RWPE2 (cell line): ENCODE results near the gene TRIM32.
A peak's percentile ranks its signal among the peaks of the same experiment; 100 is the strongest.

Source experiments
- ATAC-seq: fragments of 200-7000 bp; cut with Tn5 transposase; 3 replicates; pipeline ENCODE4 v1.9.1; 2021; ENCODE audit warnings: low read depth
- DNase-seq: peaks from one replicate; pipeline ENCODE4 v3.0.0-alpha.2; 2020; ENCODE audit warnings: low spot score
- H3K27ac ChIP-seq: fragments of 450-650 bp; 2 replicates; pipeline ENCODE4 v1.5.1; 2017; ENCODE audit warnings: mild to moderate bottlenecking; ENCODE audit not compliant: poor library complexity, severe bottlenecking
- H3K27me3 ChIP-seq: fragments of 250-450 bp; sonication (Bioruptor Pico); 2 replicates; pipeline ENCODE4 v1.5.1; 2021; ENCODE audit warnings: mild to moderate bottlenecking, moderate library complexity; ENCODE audit not compliant: insufficient read depth, poor library complexity, severe bottlenecking
- H3K36me3 ChIP-seq: fragments of 250-450 bp; sonication (Bioruptor Pico); 2 replicates; pipeline ENCODE4 v1.5.1; 2020; ENCODE audit warnings: low read depth, mild to moderate bottlenecking, moderate library complexity
- H3K4me1 ChIP-seq: fragments of 250-450 bp; sonication (Bioruptor Pico); 2 replicates; pipeline ENCODE4 v1.5.1; 2021; ENCODE audit warnings: mild to moderate bottlenecking, moderate library complexity; ENCODE audit not compliant: insufficient read depth, poor library complexity, severe bottlenecking
- H3K4me3 ChIP-seq: fragments of 250-450 bp; sonication (Bioruptor Pico); 2 replicates; pipeline ENCODE4 v1.5.1; 2021; ENCODE audit warnings: mild to moderate bottlenecking, moderate library complexity; ENCODE audit not compliant: severe bottlenecking
- H3K9me3 ChIP-seq: fragments of 250-450 bp; sonication (Bioruptor Pico); 2 replicates; pipeline ENCODE4 v1.5.1; 2021; ENCODE audit warnings: mild to moderate bottlenecking, moderate library complexity; ENCODE audit not compliant: severe bottlenecking
- TF ChIP-seq, protein P1 (sequence below): fragments of 450-650 bp; IDR thresholded peaks from one replicate; pipeline ENCODE4 v1.5.1; 2017; ENCODE audit warnings: mild to moderate bottlenecking, moderate library complexity; ENCODE audit not compliant: poor library complexity, severe bottlenecking

Gene TRIM32

DNA sequence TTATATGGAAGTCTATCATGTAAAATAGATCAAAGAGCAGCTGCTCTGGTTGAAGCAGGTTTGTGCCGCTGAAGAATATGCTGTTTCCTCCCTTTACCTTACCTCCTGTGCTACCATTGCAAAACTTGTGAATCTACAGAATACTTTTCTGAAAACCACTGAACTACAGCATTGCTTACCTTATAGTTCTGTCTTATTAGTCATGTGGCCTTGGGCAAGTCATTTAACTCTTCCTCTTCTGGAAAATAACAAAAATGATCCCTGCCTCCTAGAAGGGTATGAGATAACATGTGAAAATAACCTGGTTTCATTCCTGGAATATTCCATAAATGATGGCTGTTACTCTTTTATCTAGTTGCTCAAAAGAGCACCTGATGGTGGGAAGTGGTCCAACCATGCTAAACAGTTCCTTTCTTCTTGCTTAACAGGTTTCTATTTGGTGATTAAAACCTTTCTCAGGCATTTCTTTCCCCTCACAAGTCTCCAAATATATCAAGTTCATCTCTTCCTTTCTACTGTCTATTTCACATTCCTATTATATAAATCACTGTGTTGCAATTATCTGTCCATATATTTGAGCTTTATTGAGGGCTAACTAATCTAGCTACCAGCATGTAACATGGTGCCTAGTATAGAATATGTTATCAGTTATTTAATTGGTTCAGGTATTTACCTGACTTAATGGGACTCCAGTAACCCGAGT is 15.0 kb downstream of the TRIM32 start:
- H3K4me1 ChIP-seq, result peaks cover 21% of the 10 kb centered on the region
- TF ChIP-seq, protein P1, sequence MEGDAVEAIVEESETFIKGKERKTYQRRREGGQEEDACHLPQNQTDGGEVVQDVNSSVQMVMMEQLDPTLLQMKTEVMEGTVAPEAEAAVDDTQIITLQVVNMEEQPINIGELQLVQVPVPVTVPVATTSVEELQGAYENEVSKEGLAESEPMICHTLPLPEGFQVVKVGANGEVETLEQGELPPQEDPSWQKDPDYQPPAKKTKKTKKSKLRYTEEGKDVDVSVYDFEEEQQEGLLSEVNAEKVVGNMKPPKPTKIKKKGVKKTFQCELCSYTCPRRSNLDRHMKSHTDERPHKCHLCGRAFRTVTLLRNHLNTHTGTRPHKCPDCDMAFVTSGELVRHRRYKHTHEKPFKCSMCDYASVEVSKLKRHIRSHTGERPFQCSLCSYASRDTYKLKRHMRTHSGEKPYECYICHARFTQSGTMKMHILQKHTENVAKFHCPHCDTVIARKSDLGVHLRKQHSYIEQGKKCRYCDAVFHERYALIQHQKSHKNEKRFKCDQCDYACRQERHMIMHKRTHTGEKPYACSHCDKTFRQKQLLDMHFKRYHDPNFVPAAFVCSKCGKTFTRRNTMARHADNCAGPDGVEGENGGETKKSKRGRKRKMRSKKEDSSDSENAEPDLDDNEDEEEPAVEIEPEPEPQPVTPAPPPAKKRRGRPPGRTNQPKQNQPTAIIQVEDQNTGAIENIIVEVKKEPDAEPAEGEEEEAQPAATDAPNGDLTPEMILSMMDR, result no peak
- peak overlapping the region; percentile 50 for H3K27ac ChIP-seq
- H3K27me3 ChIP-seq, result no peaks in the 10 kb centered on the region
- H3K4me3 ChIP-seq, result no peak overlapping the region
- DNase-seq (no peak), ATAC-seq (peak; percentile 52)
- no peaks in the 10 kb centered on the region for H3K9me3 ChIP-seq
- H3K36me3 ChIP-seq, result peaks cover 41% of the 10 kb centered on the region

DNA sequence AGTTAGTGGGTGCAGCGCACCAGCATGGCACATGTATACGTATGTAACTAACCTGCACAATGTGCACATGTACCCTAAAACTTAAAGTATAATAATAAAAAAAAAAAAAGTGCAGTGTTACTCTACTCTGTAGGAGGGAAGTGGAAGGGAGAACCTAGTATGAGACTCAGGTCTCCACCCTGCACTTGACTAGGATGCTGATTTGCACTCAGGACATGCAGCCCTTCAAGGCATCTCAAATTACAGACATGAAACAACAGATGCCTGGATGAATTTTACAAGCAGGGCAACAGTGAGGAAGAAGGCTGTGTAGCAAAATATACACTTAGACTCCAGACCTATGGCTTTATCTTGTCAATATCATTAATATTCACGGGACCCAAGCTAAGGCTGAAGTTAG is 16.5 kb downstream of the TRIM32 start:
- DNase-seq, result no peak
- Histone ChIP-seq H3K27me3 (no peaks in the 10 kb centered on the region), H3K36me3 (peaks cover 25% of the 10 kb centered on the region), H3K27ac (no peak overlapping the region), H3K4me3 (no peak overlapping the region), H3K9me3 (no peaks in the 10 kb centered on the region), H3K4me1 (peaks cover 21% of the 10 kb centered on the region)
- no peak for ATAC-seq
- TF ChIP-seq, protein P1, result no peak

GRCh38 chr9:116704470-116704869 is 17.4 kb downstream of the TRIM32 start:
- Histone ChIP-seq H3K4me3 (no peak overlapping the region), H3K27ac (no peak overlapping the region), H3K4me1 (peaks cover 21% of the 10 kb centered on the region), H3K9me3 (no peaks in the 10 kb centered on the region), H3K27me3 (no peaks in the 10 kb centered on the region), H3K36me3 (peaks cover 17% of the 10 kb centered on the region)
- TF ChIP-seq, protein P1, result no peak
- DNase-seq (no peak), ATAC-seq (no peak)

GRCh38 chr9:116705531-116705930 is 18.4 kb downstream of the TRIM32 start:
- Histone ChIP-seq H3K27ac (no peak overlapping the region), H3K4me1 (peaks cover 20% of the 10 kb centered on the region), H3K27me3 (no peaks in the 10 kb centered on the region), H3K4me3 (no peak overlapping the region), H3K36me3 (peaks cover 6% of the 10 kb centered on the region; the same call in 1 of the 2 replicates), H3K9me3 (no peaks in the 10 kb centered on the region)
- DNase-seq (no peak), ATAC-seq (no peak)
- TF ChIP-seq, protein P1, result no peak
